RPMI7951 (cell line): ENCODE data around the gene NFATC2. TPM values are rescaled to one million over a fixed set of nuclear protein-coding genes. Genes with fewer than 3 reads are reported as not detected.
"Not testable (repeated sequence)": the region's sequence is repeated elsewhere in the genome, so short reads cannot be mapped to it uniquely, and the experiment has no call there.

Source experiments
- DNase-seq: peaks from one replicate; pipeline ENCODE4 v3.0.0-alpha.2; 2012; ENCODE audit warnings: low read depth
- total RNA-seq: library from RNA; depleted of rRNA; stranded (reverse); fragments of >200 nt; shearing (Covaris generic); gene quantifications from 2 replicates; pipeline ENCODE4 v1.2.3, GENCODE V29; 2014

NFATC2 gene
- total RNA-seq, 1 experiment from 2014 or later, result 3.4 TPM

DNA sequence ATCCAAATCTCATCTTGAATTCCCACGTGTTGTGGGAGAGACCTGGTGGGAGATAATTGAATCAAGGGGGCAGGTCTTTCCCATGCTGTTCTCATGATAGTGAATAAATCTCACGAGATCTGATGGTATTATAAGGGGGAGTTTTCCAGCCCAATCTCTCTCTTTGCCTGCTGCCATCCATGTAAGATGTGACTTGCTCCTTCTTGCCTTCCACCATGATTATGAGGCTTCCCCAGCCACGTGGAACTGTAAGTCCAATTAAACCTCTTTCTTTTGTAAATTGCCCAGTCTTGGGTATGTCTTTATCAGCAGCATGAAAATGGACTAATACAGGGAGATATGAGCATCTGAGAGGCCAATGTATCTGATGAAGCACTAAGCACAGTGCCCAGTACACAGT is 26.0 kb upstream of the NFATC2 start:
- not testable (repeated sequence) for DNase-seq

DNA sequence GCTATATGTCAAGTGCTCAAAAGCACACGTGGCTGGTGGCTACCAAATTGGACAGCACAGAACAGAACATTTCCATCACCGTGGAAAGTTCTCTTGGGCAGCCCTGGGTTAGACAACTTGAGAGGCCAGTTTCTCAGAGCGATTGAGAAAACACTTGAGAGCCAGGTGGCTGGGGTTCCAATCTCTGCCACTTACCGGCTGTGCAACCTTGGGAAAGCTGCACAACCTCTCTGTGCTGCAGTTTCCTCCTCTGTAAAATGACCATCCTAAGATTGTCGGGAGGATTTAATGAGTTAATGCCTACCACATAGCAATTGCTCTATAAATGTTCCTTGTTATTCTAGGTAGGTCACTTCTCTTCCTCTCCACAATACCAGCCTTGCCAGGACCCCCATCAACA is 25.1 kb upstream of the NFATC2 start:
- DNase-seq, result no peak

DNA sequence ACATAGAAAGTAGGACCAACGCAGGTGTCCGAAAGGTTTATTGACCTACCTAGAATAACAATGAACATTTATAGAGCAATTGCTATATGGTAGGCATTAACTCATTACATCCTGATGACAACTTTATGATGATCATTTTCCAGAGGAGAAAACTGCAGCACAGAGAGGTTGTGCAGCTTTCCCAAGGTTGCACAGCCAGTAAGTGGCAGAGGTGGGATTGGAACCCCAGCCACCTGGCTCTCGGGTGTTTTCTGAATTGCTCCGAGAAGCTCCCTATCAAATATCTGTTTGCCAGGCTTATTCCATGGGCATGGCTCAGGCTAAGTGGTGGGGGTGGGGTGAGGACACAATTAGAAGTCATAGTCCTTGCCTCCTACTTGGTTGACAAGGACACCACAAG is 24.1 kb upstream of the NFATC2 start:
- no peak for DNase-seq

DNA sequence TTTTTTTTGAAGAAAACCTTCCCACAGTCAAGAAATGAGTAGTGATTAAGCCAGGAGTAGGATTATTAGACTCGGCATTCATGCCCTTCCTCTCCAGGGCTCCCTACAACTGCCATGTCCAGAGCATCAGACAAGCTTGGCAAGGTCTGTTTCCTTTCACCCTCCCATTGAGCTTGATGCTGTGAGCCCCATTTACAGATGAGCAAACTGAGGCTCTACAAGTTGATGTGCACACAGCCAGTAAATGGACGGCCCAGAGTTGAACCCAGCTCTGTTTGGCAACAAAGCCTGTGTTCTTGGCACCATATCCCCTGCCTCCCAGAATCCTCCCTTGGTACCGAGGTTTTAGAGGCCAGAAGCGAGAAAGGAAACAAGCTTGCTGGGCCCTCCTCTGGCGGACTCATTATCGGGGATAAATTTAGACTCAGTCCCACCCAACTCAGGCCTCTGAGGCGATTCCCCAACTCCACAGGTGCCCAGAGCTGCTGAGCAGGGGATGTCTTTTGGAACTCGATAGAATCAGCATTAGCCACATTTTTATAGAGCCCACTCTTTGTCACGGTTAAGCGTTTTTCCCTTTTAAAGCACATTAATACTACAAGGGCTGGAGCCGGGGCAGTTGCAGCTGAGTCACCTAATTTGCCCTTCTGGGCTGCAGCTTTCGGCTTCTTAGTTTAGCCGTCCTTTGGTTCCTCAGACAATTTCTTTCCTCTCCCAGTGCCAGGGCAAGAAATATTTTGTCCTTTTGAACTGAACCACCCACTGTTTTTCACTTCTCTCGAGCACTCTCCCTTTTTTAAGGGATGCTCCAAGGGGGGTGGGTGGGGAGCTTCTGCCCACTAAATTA is 23.0 kb upstream of the NFATC2 start:
- peak; percentile 84 for DNase-seq

DNA sequence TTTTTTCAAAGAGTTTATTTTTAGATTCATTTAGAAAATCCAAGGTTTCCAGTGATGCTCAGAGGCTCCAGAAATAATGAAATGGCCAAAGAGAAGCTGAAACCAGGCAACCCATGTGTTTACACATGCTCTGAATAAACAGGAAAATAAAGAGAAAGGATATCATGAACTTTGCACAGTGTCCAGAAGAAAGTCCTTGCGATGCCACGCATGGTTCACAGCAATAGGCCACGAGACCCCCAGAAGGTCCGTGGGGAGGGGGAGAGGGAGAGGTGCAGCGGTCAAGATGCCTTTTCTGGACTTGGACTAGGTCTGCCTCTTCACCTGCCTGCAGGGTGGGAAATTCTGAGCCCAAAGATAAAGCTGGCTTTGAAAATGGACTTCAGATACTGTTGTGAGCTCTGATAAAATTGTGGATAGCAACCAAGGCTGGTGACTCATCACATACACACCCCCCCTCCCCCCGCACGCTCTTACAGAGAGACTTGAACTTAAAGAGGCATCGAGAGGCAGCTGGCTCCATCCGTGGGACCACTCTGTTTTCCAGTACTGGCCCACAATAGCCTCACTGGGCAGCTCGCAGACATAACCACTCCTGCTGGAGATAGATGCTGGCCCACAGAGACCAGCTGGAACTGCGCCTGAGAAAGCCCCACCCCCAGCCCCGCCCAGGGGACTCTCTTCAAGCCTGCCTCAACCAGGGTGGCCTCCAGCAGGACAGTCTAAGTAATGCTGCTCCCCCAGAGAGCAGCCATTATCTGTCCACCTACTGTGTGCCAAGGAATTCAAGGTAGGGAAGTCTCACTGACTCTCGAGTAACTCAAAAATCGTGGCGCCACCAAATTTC is 21.2 kb upstream of the NFATC2 start:
- peak; percentile 97 for DNase-seq

DNA sequence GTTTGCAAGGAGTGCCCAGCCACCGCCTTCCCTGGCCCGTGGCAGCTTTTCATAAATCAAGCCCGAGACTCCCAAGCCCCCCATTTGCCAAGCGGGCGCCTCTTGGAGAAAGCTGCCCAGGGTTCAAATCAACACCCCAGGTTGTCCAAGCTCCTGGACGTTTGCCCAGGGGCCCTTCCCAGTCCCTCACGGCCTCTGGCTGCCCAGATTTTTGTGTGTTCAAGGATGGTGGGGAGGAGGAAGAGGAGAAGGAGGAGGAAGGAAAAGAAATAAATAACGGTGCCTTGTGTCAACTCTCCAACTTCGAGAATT is 20.6 kb upstream of the NFATC2 start:
- DNase-seq, result no peak

DNA sequence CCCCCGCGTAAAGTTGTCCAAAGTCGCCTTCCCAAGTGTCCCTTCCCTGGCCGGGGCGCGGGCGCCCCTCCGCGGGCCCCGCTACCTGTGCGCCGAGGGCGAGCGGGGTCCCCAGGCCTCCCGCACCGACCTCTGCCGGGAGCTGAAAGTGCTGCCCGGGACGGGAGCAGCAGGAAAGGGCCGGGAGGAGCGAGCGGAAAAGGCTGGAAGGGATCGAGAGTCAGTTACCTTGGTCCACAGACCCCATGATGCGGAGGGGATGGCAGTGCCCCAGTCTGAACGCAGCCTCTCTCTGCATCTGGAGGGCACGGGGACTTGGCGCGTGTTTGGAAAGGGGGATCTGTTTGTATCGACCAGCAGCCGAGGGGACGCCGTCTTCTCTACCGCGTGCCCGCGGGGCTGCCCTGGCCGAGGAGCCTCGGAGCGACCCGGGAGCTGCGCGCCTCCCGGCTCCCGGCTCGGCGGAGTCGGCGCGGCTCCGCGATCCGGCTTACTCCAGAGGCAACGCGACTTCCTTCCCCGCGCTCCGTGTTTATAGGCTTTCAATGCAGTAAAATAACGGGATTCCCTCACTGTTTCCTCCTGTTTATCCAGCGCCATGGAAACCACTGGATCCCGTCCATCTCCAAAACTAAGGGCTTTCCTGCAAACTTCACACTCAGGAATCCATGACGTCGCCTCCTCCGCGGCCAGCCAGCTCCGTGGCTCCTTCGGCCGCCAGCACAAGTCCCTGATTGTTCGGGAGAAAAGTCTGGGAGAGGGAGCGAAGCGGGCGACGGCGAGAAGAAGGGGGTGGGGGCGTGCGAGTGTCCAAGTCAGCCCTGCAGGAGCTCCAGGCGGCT is 20.0 kb upstream of the NFATC2 start:
- peak; percentile 99 for DNase-seq

DNA sequence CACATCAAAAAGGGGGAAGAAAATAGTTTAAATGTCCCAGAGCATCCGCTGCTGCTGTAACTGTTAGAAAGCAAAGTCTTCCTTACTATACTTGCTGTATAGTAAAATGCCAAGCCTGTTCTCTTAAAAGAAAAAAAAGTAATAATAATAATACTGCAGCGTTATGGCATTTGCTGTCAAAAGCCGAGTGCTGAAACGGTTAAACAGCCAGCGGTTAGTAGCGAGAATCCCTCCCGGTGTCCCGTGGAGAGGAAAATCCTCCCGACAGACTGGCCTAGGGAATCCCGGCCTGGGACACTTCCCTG is 19.5 kb upstream of the NFATC2 start:
- DNase-seq, result peak; percentile 62

DNA sequence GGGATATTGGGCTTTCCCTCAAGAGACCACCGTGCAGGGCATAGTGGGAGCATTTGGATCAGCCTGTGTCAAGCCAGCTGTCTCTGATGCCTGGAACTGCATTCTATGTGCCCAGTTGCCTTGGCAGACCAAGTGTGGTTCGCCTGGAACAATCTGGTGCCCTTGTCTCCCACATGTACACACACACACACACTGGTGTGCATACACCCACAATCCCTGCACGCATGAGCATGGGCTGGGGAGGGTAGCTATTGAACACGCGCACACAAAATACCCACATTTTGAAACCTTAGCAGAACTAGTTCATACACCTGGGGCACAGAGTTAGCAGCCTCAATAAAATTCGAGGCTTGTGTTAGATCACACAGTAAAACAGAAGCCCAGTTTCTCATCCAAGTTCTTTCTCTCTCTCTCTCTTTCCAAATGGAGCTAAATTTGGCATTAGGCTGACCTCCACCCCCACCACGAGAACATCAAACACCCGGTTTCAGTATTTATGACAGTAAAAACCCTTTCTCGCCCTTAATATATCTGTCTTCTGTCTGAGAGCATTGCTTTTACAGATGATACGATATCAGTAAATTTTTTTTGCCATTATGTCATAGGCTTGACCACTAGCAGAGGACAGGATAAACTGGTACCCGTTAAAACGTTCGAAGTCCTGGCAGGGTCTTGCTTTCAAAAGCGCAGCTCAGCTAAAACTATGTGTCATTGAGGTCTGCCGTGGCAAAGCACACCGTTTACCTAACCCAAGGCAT is 18.2 kb upstream of the NFATC2 start:
- DNase-seq, result peak; percentile 28

DNA sequence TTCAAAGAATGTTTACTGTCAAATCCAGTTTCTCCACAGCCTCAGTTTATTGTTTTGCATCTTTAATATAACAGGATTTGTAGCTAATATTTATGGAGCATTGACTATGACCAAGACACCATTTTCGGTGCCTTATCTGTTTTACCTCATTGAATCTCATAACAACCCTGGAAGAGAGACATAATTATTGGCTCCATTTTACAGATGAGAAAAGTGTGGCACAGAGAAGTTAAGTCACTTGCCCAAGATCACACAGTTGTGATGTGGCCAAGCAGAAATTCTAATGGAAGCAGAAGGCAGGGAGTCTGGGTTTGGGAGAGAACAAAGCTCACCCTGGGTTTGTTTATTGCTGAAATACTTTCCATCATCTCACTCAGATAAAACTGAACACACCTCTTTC is 17.5 kb upstream of the NFATC2 start:
- DNase-seq, result no peak

DNA sequence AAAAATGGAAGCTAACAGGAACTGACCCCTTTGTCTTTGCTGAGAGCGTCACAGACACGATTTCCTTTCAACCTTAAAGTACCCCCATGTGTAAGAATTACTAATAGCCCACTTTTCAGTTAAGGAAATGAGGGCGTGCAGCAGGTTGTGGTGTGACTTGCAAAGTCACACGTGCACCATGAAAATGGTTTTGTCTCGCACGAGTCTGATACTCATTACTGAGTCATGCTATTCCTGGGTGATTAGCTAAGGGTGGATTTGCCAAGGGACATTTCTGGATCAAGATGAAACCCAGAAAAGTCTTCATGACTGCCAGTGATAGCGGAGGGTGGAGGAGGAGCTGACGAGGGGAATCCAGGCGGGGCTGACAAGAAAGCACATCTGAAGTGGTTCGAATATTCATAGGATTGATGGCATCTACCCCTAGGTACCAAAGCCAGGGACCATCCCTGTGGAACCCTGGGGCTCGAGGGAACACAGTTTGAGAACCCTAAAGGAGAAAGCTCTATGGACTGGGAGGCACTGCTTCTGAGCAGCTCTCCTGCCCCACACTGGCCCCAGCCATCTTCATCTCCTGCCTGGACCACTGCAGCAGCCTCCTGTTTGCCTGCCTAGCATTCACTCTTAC is 12.1 kb upstream of the NFATC2 start:
- peak; percentile 95 for DNase-seq

DNA sequence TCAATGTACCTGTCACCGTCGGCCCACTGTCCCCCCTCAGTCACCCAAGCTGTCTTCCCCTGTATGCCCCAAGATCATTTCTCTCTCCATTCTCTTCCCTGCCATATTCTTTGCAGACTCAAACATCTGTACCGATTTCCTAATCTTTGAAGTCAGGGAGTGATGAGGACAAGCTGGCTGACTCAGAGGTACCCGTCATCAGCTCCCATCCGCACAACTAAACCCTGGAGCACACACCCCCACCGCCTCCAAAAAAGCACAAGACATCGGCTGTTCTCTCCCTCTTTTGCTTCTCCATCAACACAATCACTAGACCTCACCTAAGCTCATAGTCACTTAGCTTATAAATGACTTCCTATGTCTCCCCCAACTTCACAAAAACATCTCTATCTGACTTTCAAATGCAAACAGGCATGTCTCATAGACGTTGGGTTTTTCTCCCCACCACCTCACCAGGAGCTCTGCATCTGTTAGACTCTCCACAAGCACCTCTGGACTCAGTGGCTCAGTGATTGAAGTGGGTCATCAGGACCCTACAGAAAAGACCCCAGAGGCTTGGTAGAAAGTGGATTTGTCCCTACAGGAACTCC is 11.5 kb upstream of the NFATC2 start:
- DNase-seq, result peak; percentile 85

DNA sequence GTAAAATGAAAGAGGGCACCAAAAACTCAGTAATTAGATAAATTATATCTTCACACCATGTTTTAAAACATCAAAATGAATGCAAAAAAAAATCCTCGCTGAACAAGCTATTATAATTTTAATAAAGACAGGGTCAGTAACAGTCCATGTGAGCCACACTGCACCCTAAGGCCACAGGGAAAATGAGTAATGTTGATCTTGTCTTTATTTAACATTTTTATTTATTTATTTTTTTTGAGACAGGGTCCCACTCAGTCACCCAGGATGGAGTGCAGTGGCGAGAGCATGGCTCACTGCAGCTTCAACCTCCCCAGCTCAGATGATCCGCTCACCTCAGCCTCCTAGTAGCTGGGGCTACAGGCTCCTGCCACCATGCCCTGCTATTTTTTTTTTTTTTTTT is 8.7 kb upstream of the NFATC2 start:
- no peak for DNase-seq

DNA sequence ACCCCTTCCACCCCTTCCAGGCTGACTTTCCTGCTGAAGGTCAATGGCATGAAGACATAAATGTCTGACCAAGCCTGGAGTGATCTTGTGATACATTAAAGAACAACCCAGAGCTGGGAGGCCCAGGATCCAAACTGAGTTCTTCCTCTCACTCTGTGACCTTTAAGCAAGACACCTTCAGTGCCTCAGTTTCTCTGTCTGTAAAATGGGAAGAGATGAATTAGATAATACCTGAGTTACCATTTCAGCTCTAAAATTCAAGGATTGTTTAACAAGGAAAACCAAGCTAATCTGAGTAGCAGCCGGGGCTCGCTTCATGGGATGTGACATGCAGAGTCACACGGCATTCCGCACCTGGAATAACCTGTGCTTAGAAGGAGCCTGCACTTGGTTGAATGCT is 7.0 kb upstream of the NFATC2 start:
- no peak for DNase-seq

DNA sequence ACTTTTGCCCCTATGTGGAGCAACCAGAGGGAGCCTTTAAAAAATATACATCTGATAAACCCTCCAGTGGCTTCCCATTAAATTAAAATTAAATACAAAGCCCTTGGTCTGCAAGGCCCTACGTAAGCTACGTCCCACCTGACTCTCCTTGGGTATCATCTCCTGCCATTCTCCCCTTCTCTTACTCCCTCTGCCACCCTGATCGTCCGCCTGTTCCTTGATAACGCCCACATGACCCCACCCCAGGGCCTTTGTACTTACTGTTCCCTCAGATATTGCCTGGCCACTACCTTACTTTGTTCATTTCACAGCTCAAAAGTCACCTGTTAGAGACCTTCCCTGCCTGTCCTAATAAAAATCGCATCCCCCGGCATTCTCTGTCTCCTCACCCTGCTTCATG is 5.4 kb upstream of the NFATC2 start:
- DNase-seq, result no peak

DNA sequence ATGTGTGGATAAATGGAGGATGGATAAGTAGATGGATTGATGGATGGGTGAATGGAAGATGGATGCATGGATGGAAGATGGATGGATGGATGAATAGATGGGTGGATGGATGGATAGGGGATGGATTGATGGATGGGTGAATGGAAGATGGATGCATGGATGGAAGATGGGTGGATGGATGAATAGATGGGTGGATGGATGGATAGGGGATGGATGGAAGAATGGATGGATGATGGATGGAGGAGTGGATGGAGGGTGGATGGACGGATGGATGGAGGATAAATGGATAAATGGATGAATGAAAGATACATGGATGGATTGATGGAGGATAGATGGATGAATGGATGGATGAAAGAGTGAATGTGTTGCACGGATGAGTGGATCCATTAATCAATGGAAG is 3.0 kb upstream of the NFATC2 start:
- DNase-seq, result no peak

DNA sequence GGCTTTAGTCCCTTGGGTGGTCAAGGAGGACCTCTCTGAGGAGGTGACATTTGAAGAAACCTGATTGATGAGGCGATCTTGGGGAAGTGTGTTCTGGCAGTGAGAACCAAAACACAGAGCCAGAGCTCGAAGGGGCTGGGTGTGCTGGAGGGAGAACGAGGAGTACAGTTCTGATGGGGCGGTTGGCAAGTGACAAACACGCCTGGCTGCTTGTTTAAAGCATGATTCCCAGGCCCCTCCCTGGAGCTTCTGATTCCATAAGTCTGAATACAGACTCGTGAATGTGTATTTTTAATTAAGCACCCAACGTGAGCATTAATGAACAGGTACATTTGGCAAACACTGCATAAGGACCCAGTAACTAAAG is 886 bp upstream of the NFATC2 start:
- no peak for DNase-seq

DNA sequence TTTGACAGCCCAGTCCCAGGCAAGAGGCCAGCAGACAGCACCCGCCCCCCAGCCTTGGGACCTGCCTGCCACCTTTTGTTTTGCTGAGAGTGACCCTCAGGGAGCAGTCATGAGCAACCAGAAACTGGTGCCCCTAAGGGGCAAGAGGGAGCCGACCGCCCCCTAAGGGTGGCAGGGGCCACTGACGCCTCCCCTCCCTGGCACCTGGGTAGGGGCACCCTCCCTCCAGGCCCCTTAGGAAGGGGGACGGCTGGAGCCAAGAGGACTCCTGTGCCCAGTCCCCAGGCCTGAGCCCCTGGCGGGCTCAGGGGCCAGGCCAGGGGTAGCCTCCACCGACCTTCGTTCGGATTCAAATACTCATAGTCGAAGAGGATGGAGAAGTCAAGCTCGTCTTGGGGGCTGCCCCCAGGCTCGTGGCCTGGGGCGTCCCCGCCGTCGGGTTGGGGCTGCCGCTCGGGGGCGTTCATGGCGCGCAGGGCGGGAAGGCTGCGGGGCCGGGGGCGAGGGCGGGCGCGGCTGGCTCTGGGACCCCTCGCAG is 417 bp downstream of the NFATC2 start:
- DNase-seq, result no peak

DNA sequence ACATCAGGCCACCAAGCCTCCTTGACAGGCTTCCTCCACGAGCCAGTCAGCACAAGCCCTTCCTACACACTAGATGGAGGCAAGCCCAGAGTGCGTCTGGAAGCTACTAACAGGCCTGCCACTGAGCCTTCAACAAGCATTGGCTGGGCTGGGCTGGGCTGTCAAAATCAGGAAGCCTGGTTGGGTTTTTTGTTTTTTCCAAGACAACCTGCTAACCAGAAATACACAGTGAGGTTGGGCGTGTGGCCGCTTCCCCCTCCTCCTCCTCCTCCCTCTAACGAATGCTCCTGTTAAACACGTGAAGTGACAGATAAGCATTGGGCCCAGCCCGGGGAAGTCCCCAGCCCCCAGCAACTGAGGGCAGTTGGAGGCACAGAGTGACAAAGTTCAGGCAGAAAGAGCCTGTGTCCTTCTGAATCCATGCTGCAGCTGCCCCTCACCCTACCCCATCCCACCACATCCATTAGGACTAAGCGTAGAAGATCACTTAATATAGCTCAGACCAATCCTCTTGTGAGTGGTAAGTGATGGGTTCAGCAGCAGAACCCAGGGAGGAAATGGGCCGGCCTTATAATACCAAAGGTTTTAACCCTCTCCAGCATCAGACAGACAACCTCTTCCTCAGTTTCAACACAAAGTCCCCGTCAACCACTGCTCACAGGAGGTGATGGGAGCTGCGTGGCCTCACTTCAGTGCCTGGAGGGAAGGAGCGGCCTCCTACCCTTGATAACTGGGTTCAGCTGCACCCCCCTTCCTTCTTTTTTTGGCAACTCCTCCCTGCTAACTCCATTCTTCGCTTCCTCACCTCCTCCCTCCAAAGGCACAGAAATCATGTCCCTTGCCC is 1.1 kb downstream of the NFATC2 start:
- DNase-seq, result peak; percentile 28

DNA sequence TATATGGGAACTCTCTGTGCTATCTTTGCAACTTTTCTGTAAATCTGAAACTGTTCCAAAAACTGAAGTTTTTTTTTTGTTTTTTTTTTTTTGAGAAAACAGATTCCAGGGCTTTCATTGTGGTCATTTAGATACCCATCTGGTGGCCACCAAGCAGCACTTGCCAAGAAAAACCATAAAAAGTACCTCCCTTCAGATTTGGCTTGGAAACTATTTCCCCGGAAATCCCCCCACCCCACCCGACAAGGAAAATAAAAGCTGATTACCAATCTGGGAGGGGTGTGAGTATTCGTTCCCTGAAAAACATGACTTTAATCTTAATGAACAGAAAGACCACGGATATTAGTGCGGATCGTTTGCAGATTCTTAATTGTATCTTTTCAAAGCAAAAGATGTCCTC is 1.9 kb downstream of the NFATC2 start:
- DNase-seq, result peak; percentile 28
